Stimulated activated CD8-positive, alpha-beta memory T cell treated with anti-CD3 and anti-CD28 coated beads, Interleukin-12 subunit alpha, Interleukin-12 subunit beta, amount 100 ng/mL, for 24 hours (primary cell): ENCODE measurements around the gene CAPN2.
"Not testable (repeated sequence)": the region's sequence is repeated elsewhere in the genome, so short reads cannot be mapped to it uniquely, and the experiment has no call there.

Experiments
- DNase-seq: peaks from one replicate; pipeline ENCODE4 v3.0.0-alpha.2; 2020; ENCODE audit errors: extremely low read depth

The CAPN2 gene

DNA sequence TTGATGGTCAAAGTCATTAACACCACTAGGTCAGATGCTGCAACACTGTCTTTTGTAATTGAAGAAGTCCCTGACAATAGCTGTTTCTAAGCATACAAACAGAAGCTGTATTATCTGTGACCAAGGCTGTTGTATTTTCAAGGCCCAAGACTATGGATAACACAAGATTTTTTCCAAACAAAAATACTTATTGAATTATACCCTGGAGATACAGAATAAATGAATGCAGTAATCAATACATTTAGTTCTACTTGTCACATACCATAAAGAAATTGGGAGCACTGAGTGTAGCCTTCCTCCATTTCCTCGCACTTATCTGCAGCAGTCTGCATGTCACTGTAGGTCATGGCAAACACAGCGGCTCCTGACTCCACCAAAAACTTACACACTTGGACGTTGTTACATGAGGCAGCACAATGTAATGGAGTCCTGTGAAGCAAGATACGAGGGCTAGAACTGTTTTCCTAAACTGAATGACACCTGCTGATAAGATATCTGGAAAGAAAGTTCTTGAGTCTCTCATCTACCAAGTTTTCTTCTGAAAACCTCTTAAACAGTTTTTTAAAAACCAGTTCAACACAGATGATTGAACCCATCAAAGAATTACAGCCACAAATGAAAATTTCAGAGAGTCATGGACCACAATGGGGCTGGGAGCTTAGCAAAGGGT, 76.5 kb downstream of the CAPN2 start:
- no peak for DNase-seq

- DNase-seq = no peak
Observed at GRCh38 chr1:223792046-223792445, 79.7 kb downstream of the CAPN2 start.

GRCh38 chr1:223793716-223794115, 81.4 kb downstream of the CAPN2 start:
- DNase-seq = no peak

- no peak for DNase-seq
Observed at GRCh38 chr1:223794136-223794880, 82.0 kb downstream of the CAPN2 start.

- DNase-seq = no peak
Observed at GRCh38 chr1:223796210-223796609, 83.9 kb downstream of the CAPN2 start.

DNA sequence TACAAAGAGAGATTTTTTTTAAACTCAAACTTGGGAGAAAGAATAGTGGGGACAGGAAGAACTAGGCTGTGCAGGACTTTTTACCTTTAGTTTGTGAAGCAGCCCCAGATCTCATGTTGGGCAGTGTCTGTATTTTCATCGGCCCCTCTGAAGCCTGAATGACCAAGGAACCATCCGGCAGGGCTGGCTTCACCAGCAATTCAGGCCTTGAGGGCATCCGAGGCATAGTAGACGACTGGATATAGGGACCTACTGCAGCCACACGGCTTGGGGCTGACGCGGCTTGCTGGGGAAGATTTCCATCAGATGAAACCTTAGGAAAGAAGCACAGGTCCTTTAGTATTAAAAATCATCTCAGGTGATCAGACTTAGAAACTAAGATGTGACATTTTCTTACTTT, 89.7 kb downstream of the CAPN2 start:
- no peak for DNase-seq

DNA sequence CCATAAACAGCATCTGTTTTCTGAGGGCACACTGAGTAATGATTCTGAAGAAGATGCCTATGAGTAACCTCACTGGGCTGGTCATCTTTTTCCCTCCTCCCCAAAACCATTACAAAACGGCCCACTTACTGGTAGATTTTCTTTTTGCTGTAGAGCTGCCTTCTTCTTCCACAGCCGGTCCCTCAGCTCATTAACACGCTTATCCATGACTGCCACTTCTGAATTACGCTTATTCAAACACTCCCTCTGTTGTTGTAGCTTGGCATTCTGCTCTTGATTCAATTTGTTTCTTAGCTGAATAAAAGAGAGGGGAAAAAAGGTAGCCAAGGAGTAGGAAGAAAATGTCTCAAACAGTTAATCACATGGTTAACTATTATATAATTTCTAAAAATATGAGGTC, 90.3 kb downstream of the CAPN2 start:
- no peak for DNase-seq

DNA sequence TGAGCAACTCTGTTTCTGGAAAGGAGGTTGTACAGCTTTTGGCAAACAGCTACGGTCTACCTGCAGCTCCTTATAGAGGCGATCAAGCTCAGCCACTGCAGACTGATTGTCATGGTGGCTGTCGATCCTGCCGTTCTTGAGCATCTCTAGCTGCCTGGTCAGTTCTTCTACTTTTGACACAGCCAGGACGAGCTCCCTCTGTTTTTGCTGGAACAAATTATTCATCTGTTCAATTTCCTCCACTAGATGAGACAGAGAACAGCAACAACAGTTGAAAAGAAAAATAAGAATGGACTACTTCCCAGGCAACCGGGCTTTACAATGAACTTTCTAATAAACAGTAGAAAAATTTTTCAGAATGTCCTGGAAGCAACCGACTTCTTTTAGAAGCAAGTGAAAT, 90.9 kb downstream of the CAPN2 start:
- DNase-seq = no peak

GRCh38 chr1:223809905-223810304, 97.6 kb downstream of the CAPN2 start:
- not testable (repeated sequence) for DNase-seq

DNA sequence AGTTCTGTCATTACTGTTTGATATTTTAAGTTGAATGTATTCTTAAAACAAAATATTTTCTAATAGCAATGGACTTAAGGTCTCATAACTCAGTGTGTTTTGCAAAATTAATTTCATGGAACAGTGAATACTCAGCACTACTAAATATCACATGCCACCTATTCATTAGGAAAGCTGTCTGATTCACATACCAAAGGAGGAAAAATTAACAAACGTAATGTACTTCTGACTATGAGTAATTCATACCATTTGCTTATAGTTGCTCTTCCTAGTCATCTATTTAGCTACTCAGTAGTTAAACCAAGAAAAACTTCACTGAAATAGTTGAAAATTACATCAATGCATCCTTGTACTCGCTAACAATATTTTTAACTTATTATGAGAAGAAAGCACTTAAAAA, 98.2 kb downstream of the CAPN2 start:
- DNase-seq = no peak

DNA sequence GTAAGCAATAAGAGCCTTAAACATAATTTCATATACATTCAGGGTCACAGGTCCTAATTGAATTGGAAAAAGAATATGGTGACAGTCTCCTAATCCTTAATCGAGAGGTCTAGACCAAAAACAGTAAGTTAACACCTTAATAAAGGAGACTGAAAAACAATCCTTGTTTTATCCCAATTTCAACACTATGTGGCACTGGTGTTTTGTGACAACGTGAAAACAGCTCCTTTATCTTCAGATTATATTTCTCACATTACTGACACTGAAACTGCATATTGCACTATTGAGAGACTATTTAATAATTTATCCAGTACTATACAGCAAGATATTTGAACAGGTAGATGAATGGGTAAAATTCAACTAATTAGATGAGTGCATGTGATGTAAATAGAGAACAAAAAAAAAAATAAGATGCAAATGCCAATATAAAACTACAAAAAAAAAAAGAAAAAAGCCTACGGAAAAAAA, 99.3 kb downstream of the CAPN2 start:
- DNase-seq = no peak

DNA sequence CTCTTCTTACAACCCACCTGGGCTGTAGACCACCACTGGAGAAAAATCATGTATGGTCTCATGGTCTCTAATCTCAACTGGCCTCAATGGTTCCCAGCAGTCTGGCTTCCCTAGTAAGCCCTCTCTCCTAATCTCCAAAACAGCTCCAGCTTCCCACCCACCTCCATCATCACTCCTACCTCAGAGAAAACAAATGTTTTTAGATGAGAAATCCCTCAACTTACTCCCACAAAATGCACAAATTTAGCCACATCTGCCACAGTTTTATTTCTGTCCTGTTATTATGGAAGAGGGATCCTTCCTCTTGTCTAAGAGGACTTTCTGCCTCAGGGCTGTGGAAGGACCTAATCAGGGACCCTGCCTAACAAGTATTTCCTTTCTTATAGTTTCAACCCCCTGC, 101.3 kb downstream of the CAPN2 start:
- no peak for DNase-seq

DNA sequence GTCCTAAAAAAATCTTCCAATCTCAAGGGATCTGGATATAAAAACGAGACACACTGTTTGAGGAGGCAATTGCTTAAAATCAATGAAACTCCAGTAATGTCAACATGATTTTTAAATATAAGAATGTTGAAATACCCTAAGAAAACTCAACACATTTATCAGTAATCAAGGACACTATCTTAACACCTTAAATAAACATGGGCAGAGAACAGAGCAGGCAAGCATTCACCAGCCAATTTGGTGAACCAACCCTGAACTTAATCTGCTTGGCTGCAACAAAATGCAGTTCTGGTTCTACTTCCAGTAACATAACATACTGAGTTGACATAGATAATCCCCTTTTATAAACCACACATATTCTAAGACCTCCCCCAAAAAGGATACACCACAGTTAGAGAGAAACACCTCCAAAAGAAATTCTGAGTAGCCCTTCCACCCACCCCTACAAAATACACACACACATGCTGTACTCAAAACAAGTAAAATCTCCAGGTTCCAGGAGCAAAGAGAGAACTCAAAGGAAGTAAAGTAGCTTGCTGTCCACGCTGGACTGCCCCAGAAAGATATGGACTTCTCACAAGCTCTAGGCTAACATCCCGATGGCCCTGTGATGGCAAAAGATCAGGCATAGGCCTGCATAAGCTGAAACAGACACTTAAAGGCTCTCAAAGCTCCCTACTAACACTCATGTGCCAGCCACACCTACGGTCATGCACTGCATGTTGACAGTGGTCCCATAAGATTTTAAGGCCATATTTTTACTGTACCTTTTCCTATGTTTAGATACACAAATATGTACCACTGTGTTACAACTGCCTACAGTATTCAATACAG, 102.9 kb downstream of the CAPN2 start:
- no peak for DNase-seq

GRCh38 chr1:223815865-223816264, 103.5 kb downstream of the CAPN2 start:
- no peak for DNase-seq

GRCh38 chr1:223817265-223817664, 104.9 kb downstream of the CAPN2 start:
- DNase-seq = not testable (repeated sequence)

DNA sequence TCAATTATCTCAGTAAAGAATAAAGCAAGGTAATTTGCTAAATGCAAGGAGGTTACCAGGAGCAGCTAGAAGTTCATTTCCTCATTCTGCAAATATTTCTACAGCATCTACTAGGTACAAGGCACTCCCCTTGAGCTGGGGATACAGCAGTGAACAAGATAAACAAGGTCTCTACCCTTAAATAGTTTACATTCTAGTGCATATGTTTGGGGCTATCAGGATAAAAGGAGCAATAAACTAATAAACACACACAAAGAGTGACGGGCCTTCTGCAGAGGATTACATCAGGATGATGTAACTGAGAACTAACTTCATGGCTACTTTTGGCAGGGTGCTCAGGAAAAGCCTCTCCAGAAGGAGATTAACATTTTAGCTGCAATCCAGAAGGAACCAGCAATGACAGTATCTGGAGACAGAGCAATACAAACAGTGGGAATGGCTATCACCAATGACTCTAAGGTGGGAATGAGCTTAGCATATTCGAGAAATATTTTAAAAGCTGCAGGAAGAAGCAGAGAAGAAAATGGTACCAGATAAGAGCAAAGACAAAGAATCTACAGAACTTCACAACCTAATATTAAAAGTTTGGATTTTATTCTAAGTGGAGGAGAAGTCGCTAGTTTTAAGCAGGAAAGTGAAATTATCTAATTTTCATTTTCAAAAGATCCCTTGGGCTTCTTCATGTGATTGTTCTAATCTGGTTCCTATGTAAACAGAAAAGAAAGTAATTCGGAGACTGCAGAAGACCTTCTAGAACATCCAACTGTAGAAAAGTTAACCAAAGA, 107.6 kb downstream of the CAPN2 start:
- DNase-seq = no peak

DNA sequence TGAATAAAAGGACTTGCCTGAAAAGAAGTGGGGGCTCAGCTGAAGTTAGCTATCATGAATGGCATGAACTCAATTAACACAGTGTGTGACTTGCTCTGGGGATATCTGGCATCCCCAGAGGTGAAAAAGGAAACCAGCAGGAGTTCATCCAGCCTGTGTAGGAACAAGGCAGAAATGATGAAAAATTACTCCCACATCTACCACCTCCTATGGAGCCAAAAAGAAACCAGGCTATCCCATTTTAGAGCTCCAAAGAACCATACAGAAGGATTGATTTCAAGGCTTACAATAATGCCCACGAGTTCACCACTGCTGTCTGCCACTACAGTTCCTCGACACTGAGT, 108.1 kb downstream of the CAPN2 start:
- no peak for DNase-seq

DNA sequence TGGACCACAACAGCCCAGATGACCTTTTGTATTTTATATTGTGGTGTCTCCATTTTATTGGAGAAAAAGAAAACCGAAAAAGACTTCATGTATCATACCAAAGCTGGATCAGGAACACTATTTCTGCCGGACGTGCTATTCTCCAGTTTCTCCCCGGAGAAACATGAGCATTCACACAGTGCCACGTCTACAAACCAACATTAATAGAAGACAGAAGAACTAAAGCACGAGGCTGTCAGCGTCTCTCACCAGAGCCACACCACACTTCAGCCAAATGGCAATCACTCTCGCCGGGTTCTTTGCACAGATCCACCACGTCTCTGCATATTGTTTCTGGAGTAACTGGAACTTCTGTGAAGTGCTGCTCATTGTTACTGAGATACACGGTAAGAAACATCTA, 108.6 kb downstream of the CAPN2 start:
- no peak for DNase-seq

DNA sequence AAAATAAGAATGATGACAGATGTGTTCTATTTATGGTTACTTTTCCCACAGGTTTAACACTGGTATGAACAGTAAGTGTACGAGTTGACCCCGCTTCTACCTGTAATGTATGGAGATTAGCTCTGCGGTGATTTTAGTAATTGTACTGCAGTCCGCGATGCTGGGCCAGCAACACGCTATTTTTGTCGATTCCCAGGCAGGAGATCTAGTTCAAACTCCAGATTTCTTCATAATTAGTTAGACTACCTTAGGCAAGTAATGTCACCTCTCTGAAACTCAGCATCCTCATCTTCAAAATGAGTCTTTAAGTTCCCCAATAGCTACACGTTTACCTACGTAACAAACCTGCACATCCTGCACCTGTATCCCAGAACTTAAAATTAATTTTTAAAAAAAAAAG, 111.9 kb downstream of the CAPN2 start:
- DNase-seq = no peak

DNA sequence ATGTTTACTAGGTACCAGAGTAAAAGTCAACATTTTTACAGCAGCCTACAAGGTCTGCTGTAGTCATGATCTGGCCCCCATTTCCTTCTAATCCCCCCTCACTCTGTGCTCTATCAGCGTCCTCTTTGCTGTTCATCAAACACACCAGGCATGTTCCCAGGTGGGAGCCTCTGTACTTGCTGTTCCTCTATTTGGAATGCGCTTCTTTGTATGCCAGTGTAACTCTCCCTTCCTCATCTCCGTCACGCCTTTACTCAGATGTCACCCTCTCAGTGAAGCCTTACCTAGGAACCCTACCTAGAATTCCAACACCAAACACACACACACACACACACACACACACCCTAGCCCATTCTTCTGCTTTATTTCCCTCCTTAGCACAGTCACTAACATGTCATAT, 112.4 kb downstream of the CAPN2 start:
- no peak for DNase-seq
